OCI-LY7 (cell line): ENCODE measurements around the gene DNAJC1.

Experiments used
- CTCF ChIP-seq: fragments of 200-600 bp; sonication (generic); conservative IDR thresholded peaks from 2 replicates; pipeline ENCODE4 v1.5.1; 2014; ENCODE audit warnings: mild to moderate bottlenecking, antibody characterized with exemption, low read length, moderate library complexity, mixed read lengths
- EZH2phosphoT487 ChIP-seq: fragments of 200-600 bp; sonication (generic); IDR thresholded peaks from 2 replicates; pipeline ENCODE4 v1.6.1; 2018; ENCODE audit warnings: low read depth, borderline replicate concordance, mild to moderate bottlenecking, mixed run types, antibody characterized with exemption, low read length, moderate library complexity, mixed read lengths

GRCh38 chr10:21981118-21981517 lies 22.4 kb downstream of the DNAJC1 start:
- TF ChIP-seq CTCF (no peak), EZH2phosphoT487 (no peak)
